GM12878 (cell line): ENCODE data around the gene COTL1. TPM values are rescaled to one million over a fixed set of nuclear protein-coding genes. Genes with fewer than 3 reads are reported as not detected.

ENCODE experiments used
- ATAC-seq: fragments of 200-7000 bp; cut with Tn5 transposase; 3 replicates; pipeline ENCODE4 v1.9.1; 2020; ENCODE audit warnings: mild to moderate bottlenecking, moderate library complexity
- BruUV-seq: library from RNA; stranded (reverse); fragments of 400-500 nt; replicated peaks from 2 replicates; lab custom pipeline; 2021; lab: Mats Ljungman, UMichigan
- CTCF ChIA-PET: fragments of 300-600 bp; sonication (Branson Sonifier 250); formaldehyde crosslinking; extraction: SDS; loops from one replicate; lab custom pipeline; 2021; ENCODE audit warnings: inconsistent platforms; lab: Yijun Ruan, JAX
- POLR2A ChIA-PET: fragments of 350-600 bp; formaldehyde crosslinking; extraction: SDS; loops from one replicate; lab custom pipeline; 2021; ENCODE audit warnings: inconsistent platforms; lab: Charles Lee
- RAD21 ChIA-PET: fragments of 300-600 bp; sonication (Branson Sonifier 250); formaldehyde crosslinking; loops from one replicate; lab custom pipeline; 2023; ENCODE audit warnings: antibody characterized with exemption; ENCODE audit not compliant: unreplicated experiment; lab: Charles Lee
- SMC1A ChIA-PET: fragments of 300-600 bp; sonication (Branson Sonifier 250); formaldehyde crosslinking; loops from one replicate; lab custom pipeline; 2023; ENCODE audit not compliant: unreplicated experiment, uncharacterized antibody; lab: Charles Lee
- DNase-seq: peaks from one replicate; pipeline ENCODE4 v3.0.0-alpha.2; 2011; ENCODE audit warnings: low read depth, low spot score
- FAIRE-seq: peaks from 3 replicates; lab custom pipeline; 2011; peaks lifted over from hg19 to GRCh38; lab: Jason Lieb, UNC
- H2AFZ ChIP-seq: 2 replicates; pipeline ENCODE4 v1.6.0; 2011; ENCODE audit warnings: low read depth, low read length, control low read depth; ENCODE audit not compliant: control insufficient read depth
- H3K27ac ChIP-seq: 2 replicates; pipeline ENCODE4 v1.5.1; 2011; ENCODE audit warnings: control low read depth; ENCODE audit not compliant: control insufficient read depth, insufficient read depth
- H3K27me3 ChIP-seq, 2 experiments: replicated peaks in 1 of 2; 2 replicates each; pipeline versions ENCODE4 v1.6.0 to v1.6.1; 2011; ENCODE audit warnings: low read length in 1 of 2; ENCODE audit not compliant: control insufficient read depth in 2 of 2, insufficient read depth in 2 of 2
- H3K36me3 ChIP-seq, 2 experiments: 2 replicates each; pipeline ENCODE4 v1.5.1; 2011; ENCODE audit warnings: low read length in 1 of 2; ENCODE audit not compliant: control insufficient read depth in 2 of 2, insufficient read depth in 2 of 2
- H3K4me1 ChIP-seq: 2 replicates; pipeline ENCODE4 v1.6.1; 2011; ENCODE audit warnings: mild to moderate bottlenecking, low read length, moderate library complexity, mixed read lengths; ENCODE audit not compliant: control insufficient read depth, insufficient read depth
- H3K4me2 ChIP-seq: 2 replicates; pipeline ENCODE4 v1.6.0; 2011; ENCODE audit warnings: control low read depth; ENCODE audit not compliant: control insufficient read depth, insufficient read depth
- H3K4me3 ChIP-seq: fragments of 200-600 bp; sonication (generic); 2 replicates; pipeline ENCODE4 v1.5.1; 2016
- H3K79me2 ChIP-seq: 2 replicates; pipeline ENCODE4 v1.6.0; 2011; ENCODE audit warnings: low read length; ENCODE audit not compliant: control insufficient read depth, insufficient read depth
- H3K9ac ChIP-seq: 2 replicates; pipeline ENCODE4 v1.8.0; 2011; ENCODE audit warnings: low read length, control low read depth, mixed read lengths; ENCODE audit not compliant: control insufficient read depth, insufficient read depth
- H3K9me3 ChIP-seq: replicated peaks from 3 replicates; pipeline ENCODE4 v1.5.1; 2011; ENCODE audit warnings: mild to moderate bottlenecking, low read length; ENCODE audit not compliant: control insufficient read depth, insufficient read depth
- H4K20me1 ChIP-seq: 2 replicates; pipeline ENCODE4 v1.6.0; 2011; ENCODE audit not compliant: control insufficient read depth, insufficient read depth
- CREB1 ChIP-seq: IDR thresholded peaks from 2 replicates; pipeline ENCODE4 v1.6.1; 2012; ENCODE audit warnings: low read depth, mild to moderate bottlenecking, inconsistent platforms
- IKZF2 ChIP-seq, 2 experiments: fragments of 450-650 bp; IDR thresholded peaks; 2 replicates each; pipeline ENCODE4 v1.6.1; 2017; ENCODE audit warnings: mild to moderate bottlenecking in 2 of 2, moderate library complexity in 2 of 2
- LARP7 ChIP-seq: fragments of 450-650 bp; IDR thresholded peaks from 2 replicates; pipeline ENCODE4 v1.6.1; 2017; ENCODE audit warnings: mild to moderate bottlenecking
- RUNX3 ChIP-seq: IDR thresholded peaks from 2 replicates; pipeline ENCODE4 v1.6.1; 2012; ENCODE audit warnings: low read length, inconsistent platforms
- SPI1 ChIP-seq: IDR thresholded peaks from 2 replicates; pipeline ENCODE4 v1.6.1; 2011; ENCODE audit warnings: low read depth, mild to moderate bottlenecking, low read length, moderate library complexity, borderline replicate concordance; ENCODE audit not compliant: insufficient read depth
- TBL1XR1 ChIP-seq: IDR thresholded peaks from 2 replicates; pipeline ENCODE4 v1.6.1; 2012; ENCODE audit warnings: low read depth, low read length, improper control_type of control experiment
- TCF12 ChIP-seq: IDR thresholded peaks from 2 replicates; pipeline ENCODE4 v1.6.1; 2011; ENCODE audit warnings: low read depth, mild to moderate bottlenecking, low read length
- YY1 ChIP-seq: IDR thresholded peaks from 2 replicates; pipeline ENCODE4 v1.6.1; 2011; ENCODE audit warnings: low read depth, mild to moderate bottlenecking, low read length
- WGBS: methylation state at CpG from one replicate; pipeline ENCODE4 v1.1.6; 2016; ENCODE audit warnings: low lambda C conversion rate; ENCODE audit not compliant: insufficient replicate concordance, insufficient coverage; ENCODE audit errors: missing lambda C conversion rate; 5-methylcytosine and 5-hydroxymethylcytosine counted together
- in situ Hi-C: fragments of 300-500 bp; cut with MboI; formaldehyde crosslinking; loops from 9 replicates; pipeline ENCODE4 v1.14.3; 2018; ENCODE audit warnings: mixed read lengths
- intact Hi-C: fragments of 100-400 bp; cut with micrococcal nuclease; formaldehyde crosslinking; loops from one replicate; pipeline ENCODE4 v1.14.2; 2022; ENCODE audit not compliant: unreplicated experiment
- polyA plus RNA-seq, 11 experiments: library from polyadenylated mRNA; depleted of rRNA in 4 of 11; unstranded in 6 of 11; stranded (reverse) in 5 of 11; fragments of >200 nt; fragmentation: Nextera tagmentation in 4 of 11; fragmentation: Illumina TruSeq in 1 of 11; extraction: Ambion mirVana in 4 of 11; extraction: Trizol in 1 of 11; gene quantifications; 1 replicate in 1 of 11; 2 replicates in 10 of 11; pipeline versions ENCODE4 v1.2.1 to v1.2.3, GENCODE V29; 2011 to 2016; ENCODE audit warnings: inconsistent platforms in 2 of 11, missing spikeins in 2 of 11, low read depth in 1 of 11
- total RNA-seq, 4 experiments: library from RNA; depleted of rRNA in 3 of 4; stranded (reverse); fragments of >200 nt in 3 of 4; fragmentation: Illumina TruSeq in 1 of 4; extraction: Trizol in 1 of 4; gene quantifications; 2 replicates each; pipeline versions ENCODE4 v1.2.1 to v1.2.3, GENCODE V29; 2013 to 2021
- TF ChIP-seq, protein P1 (sequence below): IDR thresholded peaks from 2 replicates; pipeline ENCODE4 v1.6.1; 2011; ENCODE audit warnings: low read depth, mild to moderate bottlenecking, low read length, moderate library complexity, borderline replicate concordance; ENCODE audit errors: extremely low read depth
- TF ChIP-seq, protein P2 (sequence below): IDR thresholded peaks from 2 replicates; pipeline ENCODE4 v1.6.1; 2012; ENCODE audit warnings: improper control_type of control experiment, low read depth, low read length; ENCODE audit not compliant: insufficient replicate concordance

COTL1 gene
- total and polyA plus RNA-seq, 10 of the 15 experiments (the other 5 are each of a cell fraction or from before 2014, with no cell fraction given) = 140 to 894 (median 330) TPM

DNA sequence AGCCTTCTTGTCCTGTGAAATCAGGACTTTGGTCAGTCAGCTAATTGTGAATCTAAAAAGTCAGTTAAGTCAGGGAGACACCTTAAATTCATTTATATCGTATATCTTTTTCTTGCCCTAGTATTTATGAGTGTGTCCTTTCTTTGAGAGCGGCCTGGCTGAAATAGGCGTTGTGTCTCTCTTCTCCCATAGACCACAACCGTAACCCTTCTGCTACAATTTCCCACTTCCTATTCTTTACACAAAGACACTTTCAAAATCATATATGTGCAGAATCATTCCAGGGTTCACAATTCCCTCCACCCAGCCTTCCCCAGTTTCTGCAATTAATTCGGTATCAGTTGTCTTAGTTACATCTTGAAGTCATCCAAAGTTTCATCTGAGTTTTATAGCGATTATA is 14.0 kb upstream of the COTL1 start:
- 66% methylated on average over 6 of the region's 6 CpGs for WGBS
- intact Hi-C loops = no loop called here
- Histone ChIP-seq H3K4me3 (no peak overlapping the region), H4K20me1 (no peaks in the 10 kb centered on the region), H3K79me2 (no peaks in the 10 kb centered on the region), H3K27me3 (no peaks in the 10 kb centered on the region), H3K36me3 (no peaks in the 10 kb centered on the region), H3K4me2 (no peak overlapping the region; the same call in 1 of the 2 replicates), H3K9me3 (no peaks in the 10 kb centered on the region), H2AFZ (no peak overlapping the region; the same call in 1 of the 2 replicates), H3K27ac (peak overlapping the region; percentile 58), H3K9ac (no peak overlapping the region; the same call in 1 of the 2 replicates)
- ChIA-PET RAD21 (interaction anchor here (1.0 to 1.5 kb wide), 3 partner anchors 10 to 94 kb away, joined by 3 to 5 read pairs (median 4); no protein-coding TSS in a partner anchor), SMC1A (interaction anchor here (1.0 kb wide), 1 partner anchor 9 kb away, joined by 8 read pairs; no protein-coding TSS in a partner anchor), POLR2A (interaction anchor here (0.5 to 0.6 kb wide), 2 partner anchors 95 to 121 kb away, joined by 3 to 5 read pairs; no protein-coding TSS in a partner anchor), CTCF (interaction anchor here (0.6 to 1.7 kb wide), 5 partner anchors 9 to 390 kb away, joined by 3 to 8 read pairs (median 4); no protein-coding TSS in a partner anchor)
- FAIRE-seq = no peak
- ATAC-seq = peak; percentile 60
- in situ Hi-C loops = loop anchor here (25.0 kb wide), 1 partner anchor 330 kb away; no protein-coding TSS in a partner anchor
- BruUV-seq = no TSS peak
- TF ChIP-seq YY1 (no peak), CREB1 (no peak), IKZF2 (IDR thresholded peaks at IDR 0.05) (peak; percentile 38 to 41; a peak in 2 of 4 replicates), RUNX3 (peak; percentile 16; the same call in 1 of the 2 replicates), TBL1XR1 (no peak), TCF12 (no peak), LARP7 (no peak), SPI1 (peak; percentile 78; the same call in 1 of the 2 replicates)
- TF ChIP-seq, protein P1, sequence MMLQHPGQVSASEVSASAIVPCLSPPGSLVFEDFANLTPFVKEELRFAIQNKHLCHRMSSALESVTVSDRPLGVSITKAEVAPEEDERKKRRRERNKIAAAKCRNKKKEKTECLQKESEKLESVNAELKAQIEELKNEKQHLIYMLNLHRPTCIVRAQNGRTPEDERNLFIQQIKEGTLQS = no peak
- TF ChIP-seq, protein P2, sequence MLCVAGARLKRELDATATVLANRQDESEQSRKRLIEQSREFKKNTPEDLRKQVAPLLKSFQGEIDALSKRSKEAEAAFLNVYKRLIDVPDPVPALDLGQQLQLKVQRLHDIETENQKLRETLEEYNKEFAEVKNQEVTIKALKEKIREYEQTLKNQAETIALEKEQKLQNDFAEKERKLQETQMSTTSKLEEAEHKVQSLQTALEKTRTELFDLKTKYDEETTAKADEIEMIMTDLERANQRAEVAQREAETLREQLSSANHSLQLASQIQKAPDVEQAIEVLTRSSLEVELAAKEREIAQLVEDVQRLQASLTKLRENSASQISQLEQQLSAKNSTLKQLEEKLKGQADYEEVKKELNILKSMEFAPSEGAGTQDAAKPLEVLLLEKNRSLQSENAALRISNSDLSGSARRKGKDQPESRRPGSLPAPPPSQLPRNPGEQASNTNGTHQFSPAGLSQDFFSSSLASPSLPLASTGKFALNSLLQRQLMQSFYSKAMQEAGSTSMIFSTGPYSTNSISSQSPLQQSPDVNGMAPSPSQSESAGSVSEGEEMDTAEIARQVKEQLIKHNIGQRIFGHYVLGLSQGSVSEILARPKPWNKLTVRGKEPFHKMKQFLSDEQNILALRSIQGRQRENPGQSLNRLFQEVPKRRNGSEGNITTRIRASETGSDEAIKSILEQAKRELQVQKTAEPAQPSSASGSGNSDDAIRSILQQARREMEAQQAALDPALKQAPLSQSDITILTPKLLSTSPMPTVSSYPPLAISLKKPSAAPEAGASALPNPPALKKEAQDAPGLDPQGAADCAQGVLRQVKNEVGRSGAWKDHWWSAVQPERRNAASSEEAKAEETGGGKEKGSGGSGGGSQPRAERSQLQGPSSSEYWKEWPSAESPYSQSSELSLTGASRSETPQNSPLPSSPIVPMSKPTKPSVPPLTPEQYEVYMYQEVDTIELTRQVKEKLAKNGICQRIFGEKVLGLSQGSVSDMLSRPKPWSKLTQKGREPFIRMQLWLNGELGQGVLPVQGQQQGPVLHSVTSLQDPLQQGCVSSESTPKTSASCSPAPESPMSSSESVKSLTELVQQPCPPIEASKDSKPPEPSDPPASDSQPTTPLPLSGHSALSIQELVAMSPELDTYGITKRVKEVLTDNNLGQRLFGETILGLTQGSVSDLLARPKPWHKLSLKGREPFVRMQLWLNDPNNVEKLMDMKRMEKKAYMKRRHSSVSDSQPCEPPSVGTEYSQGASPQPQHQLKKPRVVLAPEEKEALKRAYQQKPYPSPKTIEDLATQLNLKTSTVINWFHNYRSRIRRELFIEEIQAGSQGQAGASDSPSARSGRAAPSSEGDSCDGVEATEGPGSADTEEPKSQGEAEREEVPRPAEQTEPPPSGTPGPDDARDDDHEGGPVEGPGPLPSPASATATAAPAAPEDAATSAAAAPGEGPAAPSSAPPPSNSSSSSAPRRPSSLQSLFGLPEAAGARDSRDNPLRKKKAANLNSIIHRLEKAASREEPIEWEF = no peak
- TF ChIP-seq, all 136 proteins: peak for 3
- H3K4me1 ChIP-seq = peaks cover 29% of the 10 kb centered on the region
- DNase-seq = no peak
